Sigmoid colon (tissue), 4 donors: ENCODE measurements around the gene LRCH4.

Source experiments
- CTCF ChIP-seq, 4 experiments: fragments of 450-650 bp in 3 of 4; fragments of 200-600 bp in 1 of 4; IDR thresholded peaks; one replicate each; pipeline ENCODE4 v1.5.1; 2016 to 2019; ENCODE audit warnings: antibody characterized with exemption in 4 of 4, mild to moderate bottlenecking in 3 of 4, moderate library complexity in 2 of 4
- POLR2A ChIP-seq, 2 donors: fragments of 450-650 bp; IDR thresholded peaks; one replicate each; pipeline ENCODE4 v1.6.1; 2016; ENCODE audit warnings: antibody characterized with exemption in 2 of 2, mild to moderate bottlenecking in 2 of 2, moderate library complexity in 2 of 2
- POLR2AphosphoS5 ChIP-seq, 4 donors: sonication (generic); formaldehyde crosslinking; IDR thresholded peaks; one replicate each; pipeline ENCODE4 v1.6.1; 2017; ENCODE audit warnings: antibody characterized with exemption in 4 of 4

- TF ChIP-seq CTCF (IDR thresholded peaks at IDR 0.05) (no peak), POLR2AphosphoS5 (IDR thresholded peaks at IDR 0.05) (no peak), POLR2A (IDR thresholded peaks at IDR 0.05) (no peak)
Observed at GRCh38 chr7:100582650-100583049, 3.3 kb downstream of the LRCH4 start.
